SHP77 (cell line): Measurements from ENCODE around the gene PTPRZ1.

Experiments used
- DNase-seq, 2 experiments: peaks; one replicate each; lab custom pipeline; 2025; lab: John Stamatoyannopoulos, UW

Gene PTPRZ1

GRCh38 chr7:121891731-121892130, 18.8 kb downstream of the PTPRZ1 start:
- DNase-seq: no peak

GRCh38 chr7:121901026-121901425, 28.1 kb downstream of the PTPRZ1 start:
- no peak for DNase-seq

- no peak for DNase-seq
Observed at GRCh38 chr7:121904120-121904519, 31.2 kb downstream of the PTPRZ1 start.

GRCh38 chr7:121908042-121908441, 35.1 kb downstream of the PTPRZ1 start:
- DNase-seq: no peak

DNA sequence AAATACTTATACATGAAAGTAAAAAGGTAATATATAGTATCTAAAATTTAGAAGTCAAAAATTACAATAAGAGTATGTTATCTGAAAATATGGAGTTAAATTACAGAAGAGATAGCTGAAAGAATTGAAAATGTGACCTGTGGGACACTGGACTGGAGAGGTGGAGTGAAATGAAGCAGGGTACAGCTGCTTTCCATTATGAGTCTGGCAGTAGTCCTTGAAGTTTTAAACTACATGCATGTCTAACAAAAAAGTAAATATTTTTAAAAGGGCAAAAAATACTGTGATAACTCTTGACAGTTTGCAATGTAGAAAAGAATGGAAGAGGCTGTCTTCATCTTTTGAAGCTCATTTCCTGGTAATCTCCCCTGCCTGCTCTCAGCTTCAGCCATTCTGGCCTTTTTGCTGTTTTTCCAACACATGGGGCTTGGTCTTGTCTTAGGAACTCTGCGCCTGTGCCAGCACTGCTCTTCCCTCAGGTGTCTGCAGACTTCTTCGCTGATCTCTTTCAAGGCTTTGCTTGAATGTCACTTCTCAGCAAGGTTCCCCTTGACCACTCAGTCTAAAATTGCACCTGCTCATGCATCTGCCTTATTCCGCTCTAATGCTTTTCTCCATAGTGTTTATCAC, 36.9 kb downstream of the PTPRZ1 start:
- DNase-seq: no peak

DNA sequence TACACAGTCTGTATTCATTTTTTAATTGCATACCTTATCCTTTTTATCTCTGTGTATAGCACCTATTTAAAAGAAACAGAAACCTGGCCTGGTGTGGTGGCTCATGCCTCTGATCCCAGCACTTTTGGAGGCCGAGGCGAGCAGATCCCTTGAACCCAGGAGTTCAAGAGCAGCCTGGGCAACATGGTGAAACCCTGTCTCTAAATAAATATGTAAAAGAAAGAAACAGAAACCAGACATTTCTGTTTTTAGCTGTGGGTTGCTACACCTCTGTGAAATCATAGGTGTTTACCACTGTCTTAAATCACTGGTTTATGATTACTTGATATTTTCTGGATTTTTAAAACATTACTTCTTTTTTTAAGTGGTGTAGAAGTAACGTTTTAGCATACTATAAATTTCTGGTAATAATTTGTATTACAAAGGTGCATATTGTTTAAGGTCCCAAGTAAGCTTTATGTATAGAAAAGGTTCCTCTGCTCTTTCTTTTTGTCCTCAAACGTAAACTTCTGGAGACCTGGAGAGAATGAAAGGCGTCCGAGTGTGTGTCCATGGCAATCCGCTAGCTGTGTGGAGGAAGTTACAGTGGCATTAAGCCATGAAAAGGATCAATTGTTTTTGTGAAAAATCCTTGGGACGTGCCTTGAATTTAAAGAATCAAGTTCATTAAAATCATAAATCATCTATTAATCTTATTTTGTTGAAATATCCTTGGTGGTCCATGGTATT, 41.1 kb downstream of the PTPRZ1 start:
- no peak for DNase-seq

DNA sequence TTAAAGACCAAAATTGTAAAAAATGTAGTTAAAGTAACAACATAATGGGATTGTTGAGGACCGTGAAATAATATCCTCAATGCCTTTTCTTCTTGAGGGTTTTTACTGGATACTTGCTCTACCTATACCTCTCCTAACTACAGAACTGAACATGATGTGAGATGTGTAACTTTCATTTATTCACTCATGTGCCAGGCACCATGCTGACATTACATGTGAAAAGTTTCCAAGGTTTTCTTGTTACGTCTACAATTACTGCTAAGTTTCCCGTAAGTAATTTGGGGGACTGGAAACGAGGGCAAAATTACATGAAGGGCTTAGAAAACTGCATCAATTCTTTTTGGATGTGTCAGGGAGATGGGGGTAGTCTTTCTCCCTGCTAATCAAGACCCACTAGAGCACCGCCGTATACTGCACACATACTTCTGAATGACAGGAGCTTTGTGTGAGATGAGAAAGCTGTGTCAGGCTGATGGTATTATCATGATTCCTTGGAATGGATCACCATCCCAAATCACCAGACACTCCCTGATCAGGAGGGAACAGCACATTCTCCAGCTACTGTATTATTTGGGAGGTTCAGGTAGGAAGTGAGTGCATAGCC, 41.8 kb downstream of the PTPRZ1 start:
- DNase-seq: no peak

- DNase-seq: no peak
Observed at GRCh38 chr7:121916211-121916610, 43.2 kb downstream of the PTPRZ1 start.

GRCh38 chr7:121919986-121920385, 47.0 kb downstream of the PTPRZ1 start:
- DNase-seq: no peak

DNA sequence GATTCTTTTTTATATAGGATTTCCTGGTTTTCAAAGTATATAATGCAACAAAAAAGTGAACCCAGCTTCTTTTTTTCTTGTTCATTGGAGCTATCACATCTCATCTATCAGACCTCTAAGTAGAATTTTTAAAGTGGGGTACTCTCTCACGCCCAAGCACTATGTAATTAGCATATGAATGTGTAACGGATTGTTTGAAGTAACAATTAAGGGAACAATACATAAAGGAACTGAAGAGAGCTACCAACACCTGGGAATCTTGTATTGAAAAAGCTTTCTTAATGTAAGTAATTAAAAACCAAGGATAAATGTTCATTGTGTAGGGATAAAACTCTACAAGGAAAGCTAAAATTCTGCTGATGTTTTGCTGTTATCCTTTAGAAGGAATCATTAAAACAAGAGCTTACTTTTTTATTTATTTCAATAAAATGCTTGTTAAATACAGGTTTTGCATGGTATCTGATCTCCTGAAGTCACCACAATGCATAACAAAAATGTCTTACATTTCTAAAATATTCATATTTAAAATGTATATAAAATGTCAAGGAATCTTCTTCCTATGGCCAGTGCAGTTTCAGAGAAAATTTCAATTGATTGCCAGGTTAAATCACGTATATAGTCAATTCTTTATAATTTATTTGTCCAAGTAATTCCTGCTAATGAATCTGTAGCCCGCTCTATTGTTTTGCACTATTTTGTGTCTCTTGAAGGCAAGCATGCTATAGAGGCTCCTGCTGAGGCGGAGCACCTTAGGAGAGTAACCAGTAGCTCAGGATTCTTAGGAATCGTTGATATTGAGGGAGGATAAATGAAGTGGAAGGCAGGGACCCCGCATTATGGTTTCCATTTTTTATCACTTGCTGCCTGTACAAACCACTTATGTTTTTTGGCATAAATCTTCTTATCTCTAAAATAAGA, 51.6 kb downstream of the PTPRZ1 start:
- no peak for DNase-seq

DNA sequence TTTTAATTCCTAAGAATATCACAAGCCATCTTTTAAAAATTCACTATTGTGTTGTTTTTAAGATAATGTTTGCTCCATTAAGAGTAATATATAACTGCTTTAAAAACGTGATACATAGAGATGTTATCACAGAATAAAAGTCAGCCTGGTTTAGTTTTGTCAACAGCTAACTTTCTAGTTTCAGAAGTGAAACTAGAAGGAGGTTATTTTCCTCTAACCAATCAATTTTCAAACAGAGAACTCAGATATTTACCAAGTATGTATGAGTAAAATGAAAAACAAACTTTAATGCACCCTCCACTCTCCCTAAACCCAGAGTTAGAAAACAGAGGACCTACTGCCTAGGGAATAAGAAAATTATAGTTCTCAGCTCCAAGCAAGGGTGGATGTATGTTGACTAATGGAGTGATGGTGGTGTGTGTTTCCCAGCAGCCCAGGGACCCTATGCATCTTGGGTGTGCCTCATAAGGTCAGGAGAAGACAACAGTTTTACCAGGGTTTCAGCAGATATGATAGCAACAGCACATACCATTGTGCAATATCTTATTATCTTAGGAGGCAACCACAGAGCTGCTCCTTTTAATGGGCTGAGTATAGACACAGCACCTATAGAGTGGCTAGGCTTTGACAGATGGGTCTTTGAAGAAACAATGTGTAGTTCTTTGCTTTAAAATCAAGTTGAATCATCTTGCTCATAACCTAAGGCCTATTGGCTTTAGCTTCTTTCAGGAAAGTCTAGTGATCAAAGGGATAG, 58.4 kb downstream of the PTPRZ1 start:
- DNase-seq: no peak

DNA sequence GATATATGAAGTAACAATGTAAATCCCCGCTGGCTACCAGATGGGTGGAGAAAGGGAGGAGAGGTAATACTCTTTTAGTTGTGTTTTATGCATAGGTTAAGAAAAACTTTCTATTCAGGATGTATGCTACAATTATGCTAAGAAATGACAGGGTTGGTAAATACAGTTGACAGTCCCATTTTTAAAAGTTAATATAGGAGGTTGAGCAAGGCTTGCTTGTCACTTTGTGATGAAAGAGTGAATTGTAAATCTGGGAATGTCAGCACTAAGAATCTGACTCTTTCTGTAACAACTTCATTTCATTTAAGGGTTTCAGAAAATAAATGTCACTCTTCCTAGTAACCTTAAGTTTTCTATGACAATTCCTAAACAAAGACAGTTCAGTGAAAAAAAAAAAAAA, 59.8 kb downstream of the PTPRZ1 start:
- no peak for DNase-seq

GRCh38 chr7:121936951-121937623, 64.1 kb downstream of the PTPRZ1 start:
- no peak for DNase-seq

- no peak for DNase-seq
Observed at GRCh38 chr7:121938429-121938996, 65.6 kb downstream of the PTPRZ1 start.

GRCh38 chr7:121940918-121941317, 68.0 kb downstream of the PTPRZ1 start:
- DNase-seq: peak in 1 of 2 experiments; percentile 4

GRCh38 chr7:121941830-121942229, 68.9 kb downstream of the PTPRZ1 start:
- no peak for DNase-seq

- DNase-seq: no peak
Observed at GRCh38 chr7:121945066-121945465, 72.1 kb downstream of the PTPRZ1 start.

DNA sequence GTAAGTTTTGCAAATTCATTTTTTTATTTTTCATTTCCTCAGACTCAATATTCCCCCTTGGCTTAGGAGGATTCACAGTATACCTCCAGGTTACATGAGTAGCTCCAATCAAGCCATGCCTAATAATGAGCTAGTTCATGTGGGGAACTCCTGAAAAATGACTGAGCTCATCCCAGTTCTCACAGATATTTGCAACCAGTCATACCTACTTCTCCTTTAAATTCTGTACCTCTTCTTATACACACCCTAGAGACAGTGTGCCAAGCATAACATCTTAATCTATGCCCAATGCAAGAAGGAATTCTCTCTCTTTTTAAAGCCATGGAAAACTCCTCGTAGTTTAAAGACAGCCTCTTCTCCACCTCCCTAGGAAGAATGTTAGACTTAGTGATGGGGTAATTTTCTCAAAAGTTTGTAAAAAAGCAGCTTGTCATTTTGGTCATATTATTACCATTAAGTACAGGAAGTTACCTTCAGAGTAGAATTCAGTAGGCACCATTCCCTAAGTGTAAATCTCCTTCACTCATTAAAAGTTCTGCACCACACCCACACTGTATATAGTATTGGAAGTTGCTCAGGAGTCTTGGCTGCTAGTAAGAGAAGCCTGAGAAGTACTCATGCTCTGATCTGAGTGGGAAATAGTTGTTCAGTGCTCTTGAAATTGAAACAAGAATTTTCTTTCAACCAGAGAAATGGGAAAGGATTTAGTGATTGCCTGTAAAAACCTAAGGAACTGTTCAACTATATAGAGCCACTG, 72.7 kb downstream of the PTPRZ1 start:
- no peak for DNase-seq

DNA sequence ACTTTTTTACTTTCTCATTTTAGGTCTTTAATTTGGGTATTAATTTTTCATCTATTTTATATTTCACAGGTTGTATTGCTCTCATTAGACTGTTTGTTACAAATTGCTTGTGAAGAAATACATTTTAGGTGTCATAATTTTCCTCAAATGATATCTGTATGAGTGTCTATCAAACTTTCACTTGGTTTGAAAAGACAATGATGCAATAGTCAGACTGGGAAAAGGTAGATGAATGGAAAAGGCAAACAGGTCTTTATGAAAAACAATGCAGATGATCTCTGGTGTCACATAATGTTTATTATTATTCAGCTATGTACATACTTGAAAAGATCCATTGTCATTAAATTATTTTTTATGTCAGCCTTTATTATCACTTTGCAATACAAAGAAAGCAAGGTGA, 80.2 kb downstream of the PTPRZ1 start:
- no peak for DNase-seq

- no peak for DNase-seq
Observed at GRCh38 chr7:121953601-121954000, 80.6 kb downstream of the PTPRZ1 start.
